Measurements from ENCODE around the gene IGLL1. TPM values are rescaled to one million over a fixed set of nuclear protein-coding genes. Genes with fewer than 3 reads are reported as not detected.
"Not testable (repeated sequence)": the region's sequence is repeated elsewhere in the genome, so short reads cannot be mapped to it uniquely, and the experiment has no call there.

IGLL1 gene
- total RNA-seq, 1 donor from 2014 or later: not detected

DNA sequence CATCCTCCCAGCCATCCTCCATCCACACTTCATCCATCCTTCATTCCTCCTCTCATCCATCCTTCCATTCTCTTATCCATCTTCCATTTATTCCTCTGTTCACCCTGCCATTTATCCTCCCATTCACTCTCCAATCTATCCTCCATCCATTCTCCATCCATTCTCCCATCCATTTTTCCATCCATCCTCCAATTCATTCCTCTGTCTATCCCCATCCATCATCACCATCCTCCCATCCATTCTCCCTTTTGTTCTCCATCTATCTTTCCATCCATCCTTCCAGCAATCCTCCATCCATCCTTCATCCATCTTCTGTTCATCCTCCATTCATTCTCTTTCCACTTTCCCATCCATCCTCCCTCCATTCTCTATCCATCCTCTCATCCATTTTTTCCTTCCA lies 28.7 kb downstream of the IGLL1 start:
- H3K27ac ChIP-seq: no peak overlapping the region
- H3K9me3 ChIP-seq: peaks cover 6% of the 10 kb centered on the region
- peaks cover 28% of the 10 kb centered on the region for H3K27me3 ChIP-seq (ENCODE audit: low read depth)
- intact Hi-C loops (cut with DNase I): no loop called here
- DNase-seq (no peak), ATAC-seq (no peak)
- H3K4me3 ChIP-seq: no peak overlapping the region
- no peak for TF ChIP-seq CTCF (IDR thresholded peaks at IDR 0.05)
- H3K36me3 ChIP-seq: no peaks in the 10 kb centered on the region
- no peaks in the 10 kb centered on the region for H3K4me1 ChIP-seq

DNA sequence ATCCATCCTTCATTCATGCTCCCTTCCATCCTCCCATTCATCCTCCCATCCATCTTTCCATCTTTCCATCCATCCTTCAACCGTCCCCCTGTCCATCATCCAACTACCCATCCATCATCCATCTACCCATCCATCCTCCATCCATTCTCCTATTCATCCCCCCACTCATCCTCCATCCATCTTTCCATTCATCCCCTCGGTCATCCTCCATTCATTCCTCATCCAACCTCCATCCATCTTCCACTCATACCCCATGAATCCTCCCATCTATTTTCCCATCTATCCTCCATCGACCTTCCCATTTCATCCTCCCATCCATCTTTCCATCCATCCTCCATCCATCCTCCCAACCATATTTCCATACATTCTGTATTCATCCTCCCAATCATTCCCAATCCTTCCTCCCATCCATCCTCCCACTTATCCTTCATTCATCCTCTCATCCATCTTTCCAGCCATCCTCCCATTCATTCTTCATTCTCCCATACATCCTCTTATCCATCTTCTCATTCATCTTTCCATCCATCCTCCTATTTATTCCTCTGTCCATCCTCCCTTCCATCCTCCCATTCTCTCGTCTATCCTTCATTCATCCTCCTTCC lies 29.9 kb downstream of the IGLL1 start:
- no peaks in the 10 kb centered on the region for H3K4me1 ChIP-seq
- no peak overlapping the region for H3K27ac ChIP-seq
- no peaks in the 10 kb centered on the region for H3K36me3 ChIP-seq
- no peak for TF ChIP-seq CTCF (IDR thresholded peaks at IDR 0.05)
- peaks cover 6% of the 10 kb centered on the region for H3K9me3 ChIP-seq
- peaks cover 22% of the 10 kb centered on the region for H3K27me3 ChIP-seq (ENCODE audit: low read depth)
- no peak overlapping the region for H3K4me3 ChIP-seq
- intact Hi-C loops (cut with DNase I): no loop called here
- no peak for DNase-seq
- ATAC-seq: no peak

GRCh38 chr22:23549198-23549595 lies 30.9 kb downstream of the IGLL1 start:
- DNase-seq (no peak), ATAC-seq (no peak)
- intact Hi-C loops (cut with DNase I): no loop called here
- Histone ChIP-seq H3K4me3 (no peak overlapping the region), H3K4me1 (no peaks in the 10 kb centered on the region), H3K36me3 (no peaks in the 10 kb centered on the region), H3K27ac (no peak overlapping the region), H3K9me3 (peaks cover 6% of the 10 kb centered on the region), H3K27me3 (ENCODE audit: low read depth) (peaks cover 15% of the 10 kb centered on the region)
- no peak for TF ChIP-seq CTCF (IDR thresholded peaks at IDR 0.05)

GRCh38 chr22:23548501-23549197 lies 31.4 kb downstream of the IGLL1 start:
- Histone ChIP-seq H3K4me3 (no peak overlapping the region), H3K4me1 (no peaks in the 10 kb centered on the region), H3K27ac (no peak overlapping the region), H3K9me3 (peaks cover 6% of the 10 kb centered on the region), H3K36me3 (no peaks in the 10 kb centered on the region), H3K27me3 (ENCODE audit: low read depth) (peaks cover 13% of the 10 kb centered on the region)
- no peak for ATAC-seq
- TF ChIP-seq CTCF (IDR thresholded peaks at IDR 0.05): no peak
- DNase-seq: no peak
- intact Hi-C loops (cut with DNase I): no loop called here

DNA sequence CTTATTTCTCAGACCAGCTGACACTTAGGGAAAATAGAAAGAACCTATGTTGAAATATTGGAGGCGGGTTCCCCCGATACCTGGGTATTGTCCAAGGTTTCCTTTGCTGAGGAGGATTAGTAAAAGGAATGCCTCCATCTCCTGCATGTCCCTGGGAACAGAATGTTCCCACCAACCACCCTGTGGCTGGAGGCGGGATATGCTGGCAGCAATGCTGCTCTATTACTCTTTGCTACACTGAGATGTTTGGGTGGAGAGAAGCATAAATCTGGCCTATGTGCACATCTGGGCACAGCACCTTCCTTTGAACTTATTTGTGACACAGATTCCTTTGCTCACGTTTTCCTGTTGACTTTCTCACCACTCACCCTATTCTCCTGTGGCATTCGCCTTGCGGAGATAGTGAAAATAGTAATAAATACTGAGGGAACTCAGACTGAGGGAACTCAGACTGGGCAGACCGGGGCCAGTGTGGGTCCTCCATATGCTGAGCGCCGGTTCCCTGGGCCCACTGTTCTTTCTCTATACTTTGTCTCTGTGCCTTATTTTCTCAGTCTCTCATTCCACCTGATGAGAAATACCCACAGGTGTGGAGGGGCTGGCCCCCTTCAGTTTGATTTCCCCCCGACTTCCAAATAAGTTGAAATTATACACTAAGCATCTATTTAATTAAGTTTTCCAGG lies 32.1 kb downstream of the IGLL1 start:
- no peak overlapping the region for H3K27ac ChIP-seq
- H3K4me3 ChIP-seq: no peak overlapping the region
- DNase-seq: no peak
- no peak for ATAC-seq
- intact Hi-C loops (cut with DNase I): no loop called here
- H3K27me3 ChIP-seq (ENCODE audit: low read depth): peaks cover 6% of the 10 kb centered on the region
- no peaks in the 10 kb centered on the region for H3K36me3 ChIP-seq
- H3K9me3 ChIP-seq: peaks cover 6% of the 10 kb centered on the region
- TF ChIP-seq CTCF (IDR thresholded peaks at IDR 0.05): no peak
- no peaks in the 10 kb centered on the region for H3K4me1 ChIP-seq

DNA sequence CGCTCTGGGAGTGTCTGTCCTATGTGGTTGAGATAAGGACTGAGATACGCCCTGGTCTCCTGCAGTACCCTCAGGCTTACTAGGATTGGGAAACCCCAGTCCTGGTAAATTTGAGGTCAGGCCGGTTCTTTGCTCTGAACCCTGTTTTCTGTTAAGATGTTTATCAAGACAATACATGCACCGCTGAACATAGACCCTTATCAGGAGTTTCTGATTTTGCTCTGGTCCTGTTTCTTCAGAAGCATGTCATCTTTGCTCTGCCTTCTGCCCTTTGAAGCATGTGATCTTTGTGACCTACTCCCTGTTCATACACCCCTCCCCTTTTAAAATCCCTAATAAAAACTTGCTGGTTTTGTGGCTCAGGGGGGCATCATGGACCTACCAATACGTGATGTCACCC lies 32.7 kb downstream of the IGLL1 start:
- intact Hi-C loops (cut with DNase I); H3K36me3 ChIP-seq; H3K27me3 ChIP-seq (ENCODE audit: low read depth); ATAC-seq; H3K4me1 ChIP-seq; H3K9me3 ChIP-seq; H3K27ac ChIP-seq; DNase-seq; H3K4me3 ChIP-seq: not testable (repeated sequence)
